Activated T-cell treated with anti-CD3 and anti-CD28 coated beads, Interleukin-2, amount 50 U/mL, for 72 hours (primary cell): Measurements from ENCODE around the gene EPHB4. TPM values are rescaled to one million over a fixed set of nuclear protein-coding genes. Genes with fewer than 3 reads are reported as not detected.

ENCODE experiments used
- ATAC-seq, 2 donors: fragments of 150-1000 bp; cut with Tn5 transposase; replicated peaks in 1 of 2; 2 replicates each; pipeline ENCODE4 v1.10.0; 2021; ENCODE audit warnings: moderate library complexity in 2 of 2, mild to moderate bottlenecking in 1 of 2
- DNase-seq, 2 donors: peaks; one replicate each; pipeline ENCODE4 v3.0.0; 2021 to 2022; ENCODE audit warnings: mixed read lengths in 1 of 2
- H3K27ac Mint-ChIP-seq: one replicate; pipeline ENCODE4 v1.8.0; 2022; ENCODE audit warnings: mild to moderate bottlenecking, moderate library complexity, mixed read lengths
- H3K27me3 Mint-ChIP-seq: one replicate; pipeline ENCODE4 v1.8.0; 2022; ENCODE audit warnings: low read depth, mixed read lengths
- H3K36me3 Mint-ChIP-seq, 2 donors: one replicate each; pipeline ENCODE4 v1.8.0; 2022; ENCODE audit warnings: mixed read lengths in 2 of 2, mild to moderate bottlenecking in 1 of 2; ENCODE audit not compliant: insufficient read depth in 2 of 2
- H3K4me1 Mint-ChIP-seq: one replicate; pipeline ENCODE4 v1.8.0; 2022; ENCODE audit warnings: low read depth, mixed read lengths
- H3K4me3 Mint-ChIP-seq, 2 donors: one replicate each; pipeline ENCODE4 v1.8.0; 2022; ENCODE audit warnings: mild to moderate bottlenecking in 2 of 2, mixed read lengths in 2 of 2, moderate library complexity in 2 of 2
- H3K9me3 Mint-ChIP-seq, 2 donors: one replicate each; pipeline ENCODE4 v1.8.0; 2022; ENCODE audit warnings: mixed read lengths in 2 of 2
- total RNA-seq, 2 donors: library from RNA; stranded (reverse); gene quantifications; one replicate each; pipeline ENCODE4 v1.2.3, GENCODE V29; 2022

The EPHB4 gene
- 1 to 10 TPM; 2.4 to 3.4 TPM for total RNA-seq

- Mint-ChIP-seq H3K27ac (no peak within 1 kb of the TSS), H3K4me3 (peak within 1 kb of the TSS; percentile 87 to 88), H3K4me1 (peaks cover 18% of the 10 kb centered on the region), H3K9me3 (no peaks in the 10 kb centered on the region), H3K36me3 (peaks cover 3% of the 10 kb centered on the region in 2 donors), H3K27me3 (peaks cover 42% of the 10 kb centered on the region)
- ATAC-seq (peak; percentile 61 to 66), DNase-seq (peak; percentile 8 to 14)
Observed at GRCh38 chr7:100827330-100828226, at the start of gene EPHB4. TSS of gene EPHB4 (minus strand) at chr7:100827523. CDS start at chr7:100827030, 493 bp downstream.

- Mint-ChIP-seq H3K27me3 (no peaks in the 10 kb centered on the region), H3K4me3 (peak overlapping the region; percentile 86 to 98), H3K27ac (peak overlapping the region; percentile 90), H3K9me3 (no peaks in the 10 kb centered on the region), H3K36me3 (peaks cover 15 to 53% of the 10 kb centered on the region in 2 donors), H3K4me1 (peaks cover 51% of the 10 kb centered on the region)
- peak; percentile 56 to 62 for DNase-seq
- peak; percentile 55 for ATAC-seq
Observed at GRCh38 chr7:100875356-100875751, 48.0 kb upstream of the EPHB4 start.

- no peaks in the 10 kb centered on the region for H3K27me3 Mint-ChIP-seq
- ATAC-seq (peak; percentile 94 to 95), DNase-seq (peak; percentile 98 to 99)
- H3K36me3 Mint-ChIP-seq: peaks cover 12 to 50% of the 10 kb centered on the region in 2 donors
- peak within 1 kb of the TSS; percentile 86 to 98 for H3K4me3 Mint-ChIP-seq
- peaks cover 47% of the 10 kb centered on the region for H3K4me1 Mint-ChIP-seq
- peak within 1 kb of the TSS; percentile 90 for H3K27ac Mint-ChIP-seq
- H3K9me3 Mint-ChIP-seq: no peaks in the 10 kb centered on the region
Observed at GRCh38 chr7:100874577-100875355, 47.4 kb upstream of the EPHB4 start, which contains the start of gene SRRT. TSS of gene SRRT (plus strand) at chr7:100875103. CDS start at chr7:100875591, 488 bp downstream.

GRCh38 chr7:100874300-100874576 lies 46.9 kb upstream of the EPHB4 start:
- H3K4me3 Mint-ChIP-seq: peak overlapping the region; percentile 86 to 98
- H3K4me1 Mint-ChIP-seq: peaks cover 45% of the 10 kb centered on the region
- peak overlapping the region; percentile 75 for H3K27ac Mint-ChIP-seq
- peaks cover 11 to 44% of the 10 kb centered on the region in 2 donors for H3K36me3 Mint-ChIP-seq
- no peaks in the 10 kb centered on the region for H3K9me3 Mint-ChIP-seq
- H3K27me3 Mint-ChIP-seq: no peaks in the 10 kb centered on the region
- ATAC-seq: no peak
- DNase-seq: no peak

GRCh38 chr7:100873599-100874299 lies 46.4 kb upstream of the EPHB4 start:
- DNase-seq (no peak), ATAC-seq (no peak)
- Mint-ChIP-seq H3K27me3 (no peaks in the 10 kb centered on the region), H3K9me3 (no peaks in the 10 kb centered on the region), H3K4me3 (peak overlapping the region; percentile 86 to 98), H3K36me3 (peaks cover 11 to 41% of the 10 kb centered on the region in 2 donors), H3K4me1 (peaks cover 40% of the 10 kb centered on the region), H3K27ac (peak overlapping the region; percentile 75)

GRCh38 chr7:100867776-100868485 lies 40.6 kb upstream of the EPHB4 start:
- Mint-ChIP-seq H3K27me3 (no peaks in the 10 kb centered on the region), H3K4me3 (peak overlapping the region; percentile 85 to 86), H3K36me3 (peaks cover 3 to 13% of the 10 kb centered on the region in 2 donors), H3K9me3 (no peaks in the 10 kb centered on the region), H3K27ac (peak overlapping the region; percentile 8), H3K4me1 (peaks cover 20% of the 10 kb centered on the region)
- ATAC-seq (no peak), DNase-seq (no peak)

- peaks cover 3 to 12% of the 10 kb centered on the region in 2 donors for H3K36me3 Mint-ChIP-seq
- H3K27me3 Mint-ChIP-seq: no peaks in the 10 kb centered on the region
- ATAC-seq (peak; percentile 62 to 66), DNase-seq (peak; percentile 59 to 64)
- peak within 1 kb of the TSS; percentile 85 to 86 for H3K4me3 Mint-ChIP-seq
- peaks cover 20% of the 10 kb centered on the region for H3K4me1 Mint-ChIP-seq
- H3K27ac Mint-ChIP-seq: peak within 1 kb of the TSS; percentile 80
- no peaks in the 10 kb centered on the region for H3K9me3 Mint-ChIP-seq
Observed at GRCh38 chr7:100867040-100867775, 39.9 kb upstream of the EPHB4 start, which contains the start of gene TRIP6. TSS of gene TRIP6 (plus strand) at chr7:100867387. CDS start at chr7:100867498, 111 bp downstream.

GRCh38 chr7:100866729-100867039 lies 39.4 kb upstream of the EPHB4 start:
- Mint-ChIP-seq H3K4me1 (peaks cover 20% of the 10 kb centered on the region), H3K4me3 (peak overlapping the region; percentile 85 to 86), H3K9me3 (no peaks in the 10 kb centered on the region), H3K36me3 (peaks cover 2 to 10% of the 10 kb centered on the region in 2 donors), H3K27ac (peak overlapping the region; percentile 80), H3K27me3 (no peaks in the 10 kb centered on the region)
- ATAC-seq: no peak
- no peak for DNase-seq

- H3K36me3 Mint-ChIP-seq: peaks cover 0 to 6% of the 10 kb centered on the region in 2 donors
- H3K27ac Mint-ChIP-seq: no peak overlapping the region
- peak; percentile 59 to 69 for ATAC-seq
- H3K4me3 Mint-ChIP-seq: peak overlapping the region; percentile 85 to 86
- no peaks in the 10 kb centered on the region for H3K9me3 Mint-ChIP-seq
- DNase-seq: peak; percentile 45 to 48
- no peaks in the 10 kb centered on the region for H3K27me3 Mint-ChIP-seq
- H3K4me1 Mint-ChIP-seq: peaks cover 20% of the 10 kb centered on the region
Observed at GRCh38 chr7:100865938-100866728, 38.8 kb upstream of the EPHB4 start.

GRCh38 chr7:100865372-100865911 lies 38.1 kb upstream of the EPHB4 start:
- peaks cover 20% of the 10 kb centered on the region for H3K4me1 Mint-ChIP-seq
- ATAC-seq: no peak
- no peaks in the 10 kb centered on the region for H3K9me3 Mint-ChIP-seq
- peaks cover 0 to 10% of the 10 kb centered on the region in 2 donors for H3K36me3 Mint-ChIP-seq
- no peak overlapping the region for H3K27ac Mint-ChIP-seq
- H3K4me3 Mint-ChIP-seq: peak overlapping the region; percentile 85 to 86
- H3K27me3 Mint-ChIP-seq: no peaks in the 10 kb centered on the region
- DNase-seq: no peak

GRCh38 chr7:100864263-100864845 lies 37.0 kb upstream of the EPHB4 start:
- no peaks in the 10 kb centered on the region for H3K9me3 Mint-ChIP-seq
- H3K27me3 Mint-ChIP-seq: no peaks in the 10 kb centered on the region
- DNase-seq: no peak
- ATAC-seq: no peak
- peaks cover 0 to 10% of the 10 kb centered on the region in 2 donors for H3K36me3 Mint-ChIP-seq
- peaks cover 20% of the 10 kb centered on the region for H3K4me1 Mint-ChIP-seq
- H3K27ac Mint-ChIP-seq: peak overlapping the region; percentile 64
- H3K4me3 Mint-ChIP-seq: no peak overlapping the region
